Renal pelvis (tissue), 4 donors: Measurements from ENCODE around the gene NAA11. TPM values are rescaled to one million over a fixed set of nuclear protein-coding genes. Genes with fewer than 3 reads are reported as not detected.
"Not testable (repeated sequence)": the region's sequence is repeated elsewhere in the genome, so short reads cannot be mapped to it uniquely, and the experiment has no call there.

ENCODE experiments used
- DNase-seq: peaks from one replicate; pipeline ENCODE4 v3.0.0-alpha.2; 2013
- polyA plus RNA-seq, 3 donors: library from polyadenylated mRNA; unstranded; fragments of 120-200 nt; gene quantifications; one replicate each; pipeline ENCODE4 v1.2.1, GENCODE V29; 2013; ENCODE audit not compliant: insufficient read length in 3 of 3

The NAA11 gene
- polyA plus RNA-seq, 3 donors = not detected

- no peak for DNase-seq
These were observed 16.9 kb downstream of the NAA11 start for GRCh38 chr4:79308971-79309370.

- DNase-seq = no peak
These were observed 17.7 kb downstream of the NAA11 start for GRCh38 chr4:79308137-79308536.

GRCh38 chr4:79306795-79307194 is 19.1 kb downstream of the NAA11 start:
- DNase-seq = no peak

- no peak for DNase-seq
These were observed 25.6 kb downstream of the NAA11 start for GRCh38 chr4:79300280-79300679.

- DNase-seq = no peak
These were observed 27.4 kb downstream of the NAA11 start for GRCh38 chr4:79298484-79298883.

GRCh38 chr4:79298027-79298426 is 27.8 kb downstream of the NAA11 start:
- no peak for DNase-seq

- no peak for DNase-seq
These were observed 28.4 kb downstream of the NAA11 start for GRCh38 chr4:79297479-79297878.

- no peak for DNase-seq
These were observed 29.0 kb downstream of the NAA11 start for GRCh38 chr4:79296768-79297428.

GRCh38 chr4:79295086-79295485 is 30.8 kb downstream of the NAA11 start:
- DNase-seq = no peak

- DNase-seq = no peak
These were observed 31.8 kb downstream of the NAA11 start for GRCh38 chr4:79294064-79294463.

- DNase-seq = no peak
These were observed 33.9 kb downstream of the NAA11 start for GRCh38 chr4:79292008-79292407.

GRCh38 chr4:79290376-79290775 is 35.5 kb downstream of the NAA11 start:
- DNase-seq = no peak

- no peak for DNase-seq
These were observed 37.7 kb downstream of the NAA11 start for GRCh38 chr4:79288185-79288584.

- DNase-seq = no peak
These were observed 38.1 kb downstream of the NAA11 start for GRCh38 chr4:79287718-79288117.

GRCh38 chr4:79287076-79287475 is 38.8 kb downstream of the NAA11 start:
- DNase-seq = no peak

GRCh38 chr4:79281566-79282359 is 44.1 kb downstream of the NAA11 start:
- DNase-seq = no peak

GRCh38 chr4:79277467-79277866 is 48.4 kb downstream of the NAA11 start:
- not testable (repeated sequence) for DNase-seq

GRCh38 chr4:79273915-79274314 is 51.9 kb downstream of the NAA11 start:
- peak; percentile 44 for DNase-seq

- no peak for DNase-seq
These were observed 53.1 kb downstream of the NAA11 start for GRCh38 chr4:79272761-79273160.

GRCh38 chr4:79272126-79272525 is 53.7 kb downstream of the NAA11 start:
- no peak for DNase-seq

GRCh38 chr4:79267671-79268070 is 58.2 kb downstream of the NAA11 start:
- DNase-seq = no peak
